Adipocyte (in vitro differentiated cells): ENCODE data around the gene CFAP46.

ENCODE experiments used
- DNase-seq: peaks from one replicate; pipeline ENCODE4 v3.0.0-alpha.2; 2015; ENCODE audit warnings: low read depth
- H3K27me3 ChIP-seq: replicated peaks from 2 replicates; pipeline ENCODE4 v1.7.0; 2013; ENCODE audit warnings: mild to moderate bottlenecking, low read length, moderate library complexity; ENCODE audit not compliant: control insufficient read depth, insufficient read depth
- H3K36me3 ChIP-seq: 2 replicates; pipeline ENCODE4 v1.7.0; 2013; ENCODE audit warnings: low read length, mild to moderate bottlenecking, moderate library complexity; ENCODE audit not compliant: control insufficient read depth, insufficient read depth, severe bottlenecking
- H3K4me1 ChIP-seq: 2 replicates; pipeline ENCODE4 v1.7.0; 2013; ENCODE audit warnings: mild to moderate bottlenecking, low read length, moderate library complexity; ENCODE audit not compliant: control insufficient read depth, insufficient read depth
- H3K4me3 ChIP-seq: 2 replicates; pipeline ENCODE4 v1.7.0; 2013; ENCODE audit warnings: mild to moderate bottlenecking, low read length, moderate library complexity
- H3K9ac ChIP-seq: 2 replicates; pipeline ENCODE4 v1.7.0; 2013; ENCODE audit warnings: mild to moderate bottlenecking, low read length, moderate library complexity
- H3K9me3 ChIP-seq: 2 replicates; pipeline ENCODE4 v1.7.0; 2013; ENCODE audit warnings: mild to moderate bottlenecking, low read length, moderate library complexity; ENCODE audit not compliant: control insufficient read depth

CFAP46 gene

DNA sequence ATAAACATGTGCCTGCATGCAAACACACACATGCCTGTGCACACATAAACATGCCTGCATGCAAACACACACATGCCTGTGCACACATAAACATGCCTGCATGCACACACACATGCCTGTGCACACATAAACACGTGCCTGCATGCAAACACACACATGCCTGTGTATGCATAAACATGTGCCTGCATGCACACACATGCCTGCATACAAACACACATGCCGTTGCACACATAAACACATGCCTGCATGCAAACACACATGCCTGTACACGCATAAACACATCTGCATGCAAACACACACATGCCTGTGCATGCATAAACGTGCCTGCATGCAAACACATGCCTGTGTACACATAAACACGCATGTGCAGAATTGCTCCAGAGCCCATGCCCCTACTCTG lies 178.8 kb downstream of the CFAP46 start:
- Histone ChIP-seq H3K27me3 (no peaks in the 10 kb centered on the region), H3K4me1 (no peaks in the 10 kb centered on the region), H3K4me3 (no peak overlapping the region), H3K9me3 (no peaks in the 10 kb centered on the region), H3K36me3 (peaks cover 10% of the 10 kb centered on the region), H3K9ac (no peak overlapping the region)
- no peak for DNase-seq

DNA sequence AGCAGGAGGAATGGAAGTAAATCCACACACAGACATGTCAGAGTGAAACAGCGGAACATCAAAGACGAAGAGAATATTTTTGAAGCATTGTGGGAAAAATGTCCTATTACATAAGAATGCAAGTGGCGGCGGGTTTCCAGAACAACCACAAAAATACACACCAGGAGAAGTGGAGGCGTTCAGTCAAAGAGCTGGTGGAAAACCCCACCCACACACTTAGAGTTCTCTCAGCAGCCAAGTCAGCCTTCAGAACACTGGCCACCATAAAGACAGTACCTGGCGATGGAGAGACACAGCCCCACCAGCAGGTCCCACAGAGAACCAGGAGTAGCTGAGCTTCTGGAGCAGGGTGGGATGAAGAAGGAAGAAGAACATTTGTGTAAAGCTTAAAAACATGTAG lies 180.1 kb downstream of the CFAP46 start:
- Histone ChIP-seq H3K36me3 (peaks cover 10% of the 10 kb centered on the region), H3K4me3 (no peak overlapping the region), H3K27me3 (no peaks in the 10 kb centered on the region), H3K9me3 (no peaks in the 10 kb centered on the region), H3K9ac (no peak overlapping the region), H3K4me1 (no peaks in the 10 kb centered on the region)
- DNase-seq: no peak

DNA sequence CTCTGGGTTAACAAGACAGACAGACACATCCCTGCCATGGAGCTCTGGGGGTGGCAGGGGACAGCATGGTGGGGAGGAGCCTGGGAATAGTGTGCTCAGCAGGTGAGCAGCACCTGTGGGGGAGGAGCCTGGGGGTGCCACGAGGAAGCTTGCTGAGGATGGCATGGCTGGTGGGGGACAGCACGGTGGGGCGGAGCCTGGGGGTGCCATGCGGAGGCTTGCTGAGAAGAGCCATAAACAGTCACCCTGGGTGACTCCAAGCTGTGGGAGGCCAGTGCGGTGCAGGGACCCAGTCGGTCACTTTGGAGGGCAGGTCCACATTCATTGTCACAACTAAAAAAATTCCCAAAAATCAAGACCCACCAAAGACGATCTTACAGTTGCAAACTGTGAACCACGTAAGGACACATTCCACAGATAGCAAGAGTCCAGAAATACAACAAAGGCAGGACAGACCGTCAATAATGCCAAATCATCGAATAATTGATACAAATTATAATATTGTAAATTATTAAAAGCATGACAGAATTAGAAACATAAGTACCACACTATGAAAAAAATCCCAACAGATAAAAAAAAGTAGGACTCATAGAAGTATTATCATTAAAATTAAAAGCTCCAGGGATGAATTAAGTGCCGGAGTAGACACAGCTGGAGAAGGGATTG lies 180.8 kb downstream of the CFAP46 start:
- Histone ChIP-seq H3K36me3 (peaks cover 10% of the 10 kb centered on the region), H3K4me3 (no peak overlapping the region), H3K27me3 (no peaks in the 10 kb centered on the region), H3K9me3 (no peaks in the 10 kb centered on the region), H3K4me1 (no peaks in the 10 kb centered on the region), H3K9ac (no peak overlapping the region)
- no peak for DNase-seq

DNA sequence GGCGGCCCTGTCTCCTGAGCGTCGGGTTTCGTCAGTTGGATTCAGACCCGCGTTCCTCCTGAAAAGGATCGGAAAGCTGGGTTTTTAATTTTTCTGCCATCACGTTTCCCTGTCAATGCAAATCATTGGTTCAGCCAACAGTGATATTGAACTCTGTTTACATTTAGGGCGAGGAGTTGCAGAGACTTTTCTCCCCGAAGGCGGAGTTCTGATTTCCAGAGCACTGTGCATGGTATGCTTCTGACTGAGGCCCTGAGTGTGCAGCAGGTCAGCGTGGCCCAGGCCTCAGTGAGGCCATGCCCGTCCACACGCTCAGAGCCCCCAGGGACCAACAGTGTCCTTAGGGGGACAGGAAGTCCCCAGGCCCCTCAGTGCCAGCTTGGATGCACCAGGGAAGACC lies 183.5 kb downstream of the CFAP46 start:
- Histone ChIP-seq H3K9ac (no peak overlapping the region), H3K4me3 (no peak overlapping the region), H3K9me3 (no peaks in the 10 kb centered on the region), H3K27me3 (no peaks in the 10 kb centered on the region), H3K4me1 (no peaks in the 10 kb centered on the region), H3K36me3 (peaks cover 28% of the 10 kb centered on the region)
- DNase-seq: no peak
